Fibroblast of skin of scalp (primary cell): Measurements from ENCODE around the gene MYRF.
A peak's percentile ranks its signal among the peaks of the same experiment; 100 is the strongest.

Source experiments
- DNase-seq: peaks from one replicate; pipeline ENCODE4 v3.0.0-alpha.2; 2013

The MYRF gene

DNA sequence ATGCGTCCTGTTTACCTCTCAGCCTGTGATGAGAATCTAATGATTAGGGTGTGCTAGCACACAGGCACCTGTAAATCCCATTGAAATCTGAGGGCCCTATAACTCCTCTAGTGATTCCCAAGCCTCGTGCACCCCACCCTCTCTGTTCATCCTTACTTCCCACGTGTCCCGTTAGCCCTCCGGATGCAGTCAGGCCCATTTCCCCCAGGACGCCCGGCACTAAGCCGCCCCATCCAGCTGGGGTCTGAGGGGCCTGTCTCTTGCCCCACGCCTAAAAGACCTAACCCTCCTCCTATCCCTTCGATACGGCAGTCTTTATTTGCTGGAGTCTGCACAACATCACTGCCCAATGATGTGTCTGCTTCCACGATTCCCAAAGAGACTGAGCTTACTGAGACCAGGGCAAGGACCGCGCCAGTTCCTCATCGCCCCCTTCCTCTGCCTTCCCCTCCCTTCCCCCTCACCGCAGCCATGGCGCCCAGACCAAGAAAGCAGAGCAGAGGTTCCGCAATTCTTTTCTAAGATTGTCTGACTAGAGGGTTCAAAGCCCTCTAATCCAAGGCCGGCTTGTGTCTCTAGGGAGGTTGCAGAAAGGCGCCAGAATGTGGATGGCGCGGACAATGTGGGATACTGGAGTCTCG, 74.6 kb downstream of the MYRF start:
- DNase-seq, result no peak

DNA sequence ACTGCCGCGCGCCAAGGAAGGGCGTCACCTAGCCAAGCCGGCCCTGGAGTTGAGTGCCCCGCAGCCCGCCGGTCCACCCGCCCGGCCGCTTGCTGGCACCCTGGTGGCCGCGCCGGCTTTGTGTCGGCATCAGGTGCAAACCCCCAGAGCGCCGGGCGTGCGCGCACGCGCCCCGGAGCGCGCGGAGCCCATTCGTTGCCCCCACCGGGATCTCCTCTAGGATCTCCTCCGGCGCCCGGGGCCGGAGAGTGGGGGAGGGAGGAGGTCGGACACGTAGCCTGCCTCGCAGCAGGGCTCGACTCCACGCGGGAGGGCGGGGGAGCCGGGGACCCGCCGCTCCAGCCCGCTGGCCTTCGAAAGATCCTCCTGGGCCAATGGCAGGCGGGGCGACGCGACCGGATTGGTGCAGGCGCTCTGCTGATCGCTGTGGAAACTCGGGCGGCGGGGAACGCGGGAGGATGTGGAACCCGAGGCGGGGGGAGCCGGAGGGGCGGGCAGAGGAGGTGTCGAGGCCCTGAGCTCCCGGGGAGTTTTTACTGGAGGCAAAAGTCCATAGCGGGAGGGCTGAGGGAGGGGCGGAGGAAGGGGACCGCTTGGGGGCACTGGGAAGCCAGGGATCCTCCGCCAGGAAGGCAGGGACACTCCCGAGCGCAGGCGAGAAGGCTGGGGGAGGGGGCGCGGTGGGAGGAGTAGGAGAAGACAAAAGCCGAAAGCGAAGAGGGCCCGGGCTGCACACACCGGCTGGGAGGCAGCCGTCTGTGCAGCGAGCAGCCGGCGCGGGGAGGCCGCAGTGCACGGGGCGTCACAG, 75.3 kb downstream of the MYRF start, which contains the start of gene FADS2:
Gene FADS2, plus strand, starts transcription at position 730 of the 808 bp plus-strand sequence. CDS start 91 bp downstream, outside the sequence.
- peak; percentile 94 for DNase-seq

DNA sequence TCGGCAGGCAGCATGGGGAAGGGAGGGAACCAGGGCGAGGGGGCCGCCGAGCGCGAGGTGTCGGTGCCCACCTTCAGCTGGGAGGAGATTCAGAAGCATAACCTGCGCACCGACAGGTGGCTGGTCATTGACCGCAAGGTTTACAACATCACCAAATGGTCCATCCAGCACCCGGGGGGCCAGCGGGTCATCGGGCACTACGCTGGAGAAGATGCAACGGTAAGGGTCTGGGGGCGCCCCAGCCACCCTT, 75.9 kb downstream of the MYRF start:
- DNase-seq, result no peak

DNA sequence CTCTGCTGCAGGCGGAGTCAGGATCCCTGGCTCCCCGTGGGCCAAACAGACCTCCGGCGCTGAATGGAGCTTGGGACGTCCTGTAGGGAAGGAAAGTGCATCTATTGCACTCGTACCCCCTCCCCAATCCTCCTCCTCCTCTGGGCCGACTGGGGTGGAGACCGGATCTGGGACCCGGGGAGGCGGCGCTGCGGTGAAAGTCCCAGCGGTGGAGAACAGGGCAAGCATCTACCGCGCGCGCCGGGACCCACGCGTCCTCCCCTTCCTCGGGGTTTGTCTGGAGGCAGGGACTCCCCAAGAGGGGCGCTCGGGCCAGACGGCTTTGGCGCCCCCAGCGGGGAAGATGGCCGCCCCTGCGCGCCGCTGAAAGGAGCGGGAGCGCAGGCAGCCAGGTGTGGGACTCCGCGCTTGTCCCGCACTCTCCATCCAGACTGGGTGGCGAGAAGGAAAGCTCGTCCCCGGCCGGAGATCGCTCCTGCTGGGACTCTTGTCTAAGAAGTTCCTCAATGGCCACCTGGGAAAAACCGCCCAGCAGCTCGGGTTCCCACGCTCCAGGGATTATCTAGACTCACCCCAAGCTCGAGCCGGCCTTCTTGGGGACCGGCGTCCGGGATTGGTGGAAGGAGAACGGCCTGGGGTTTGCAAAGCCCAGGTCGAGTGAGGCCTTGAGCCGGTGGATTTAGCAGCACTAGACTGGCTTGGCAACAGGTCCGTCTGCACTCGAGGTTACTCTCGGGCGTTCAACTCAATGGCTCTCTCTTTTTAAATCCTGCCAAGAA, 76.4 kb downstream of the MYRF start:
- DNase-seq, result peak; percentile 14

DNA sequence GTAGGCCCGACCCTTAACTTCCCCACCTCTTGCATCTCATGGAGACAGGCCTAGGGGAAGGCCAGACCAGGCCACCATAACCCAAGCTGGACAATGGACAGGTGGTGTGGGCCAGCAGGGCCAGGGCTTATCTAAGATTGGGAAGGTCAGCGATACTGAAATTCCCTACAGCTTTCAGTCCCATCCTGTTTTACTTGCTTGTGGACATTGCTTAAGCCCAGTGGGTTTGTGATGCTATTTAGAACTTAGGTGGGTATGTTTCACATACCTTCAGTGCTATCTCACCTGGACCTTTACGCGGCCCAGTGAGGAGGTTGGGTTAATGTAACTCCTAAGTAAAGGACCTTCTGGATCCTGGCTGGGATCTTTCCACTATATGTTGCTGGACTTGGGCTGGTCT, 77.4 kb downstream of the MYRF start:
- DNase-seq, result no peak

DNA sequence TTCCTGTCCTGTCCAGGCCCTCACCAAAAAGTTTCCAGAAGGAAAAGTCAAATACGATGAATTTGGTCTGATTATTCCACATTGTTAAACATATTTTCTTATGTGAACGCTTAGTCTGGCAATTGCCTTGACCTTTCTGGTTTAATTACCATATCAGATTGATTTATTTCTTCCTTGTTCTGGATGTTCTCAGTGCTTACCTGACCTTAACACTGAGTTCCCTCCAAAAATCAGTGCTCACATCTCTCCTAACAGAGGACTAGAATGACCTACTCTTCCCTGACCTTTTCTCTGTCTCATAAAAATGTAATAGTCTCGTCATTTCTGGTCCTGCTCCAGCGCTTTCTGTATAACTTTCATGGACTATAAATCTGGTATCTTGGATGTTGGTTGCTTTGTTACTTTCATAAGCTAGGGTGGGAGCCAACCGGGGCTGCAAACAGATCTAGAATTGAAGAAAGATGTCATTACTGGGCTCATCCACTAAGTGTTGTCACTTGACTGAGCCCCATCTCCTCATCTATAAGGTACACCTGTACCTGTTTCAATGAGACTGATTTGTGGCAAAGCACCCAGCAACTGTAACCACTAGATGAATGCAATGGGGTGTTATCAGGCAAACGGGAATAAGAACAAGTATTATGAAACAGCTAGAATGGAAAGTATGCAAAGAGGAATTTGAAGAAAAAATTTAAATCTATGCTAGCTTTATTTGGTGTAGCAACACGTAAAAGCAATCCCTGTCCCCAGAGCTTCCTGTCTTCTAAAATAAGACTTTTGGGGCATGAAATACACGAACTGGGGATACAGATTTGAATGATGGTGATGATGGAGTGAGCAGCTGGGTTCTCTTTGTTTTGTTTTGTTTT, 78.0 kb downstream of the MYRF start:
- peak; percentile 42 for DNase-seq

DNA sequence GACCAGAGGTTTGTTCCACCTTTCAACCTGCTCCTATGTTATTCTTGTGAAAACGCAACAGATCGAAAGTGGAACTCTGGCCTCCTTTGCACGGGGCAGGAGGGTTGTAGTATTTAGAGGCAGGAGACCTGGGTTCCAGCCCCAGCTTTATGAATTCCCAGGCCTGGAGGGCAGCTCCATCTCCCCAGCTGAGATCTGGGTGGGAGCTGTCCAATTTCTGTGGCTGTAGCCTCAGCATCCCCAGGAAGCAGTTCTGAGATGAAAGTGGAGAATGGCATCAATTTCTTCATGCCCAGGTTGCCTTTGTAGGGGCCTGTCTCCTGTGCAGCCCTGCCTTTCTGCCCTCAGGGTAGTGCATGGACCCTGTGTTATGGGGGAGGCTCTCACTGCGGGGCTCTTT, 79.8 kb downstream of the MYRF start:
- DNase-seq, result no peak

DNA sequence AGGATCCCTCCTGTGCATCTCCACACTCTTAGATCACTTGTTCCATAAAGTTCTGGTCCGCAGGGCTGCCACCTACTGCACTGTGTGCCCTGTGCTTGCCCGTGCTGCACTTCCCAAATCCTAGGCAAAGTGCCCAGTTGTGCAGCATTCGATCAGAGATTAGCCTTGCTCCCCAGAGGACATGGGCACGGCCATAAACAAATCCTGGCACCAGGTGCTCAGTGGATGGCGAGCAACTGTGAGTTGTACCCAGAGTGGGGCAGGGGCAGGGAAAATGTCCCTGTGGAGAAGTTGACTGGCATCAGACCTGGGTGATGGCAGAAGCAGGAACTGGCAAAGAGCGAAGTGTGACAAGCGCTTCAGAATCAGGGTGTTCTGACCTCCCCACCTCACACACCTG, 80.3 kb downstream of the MYRF start:
- no peak for DNase-seq

DNA sequence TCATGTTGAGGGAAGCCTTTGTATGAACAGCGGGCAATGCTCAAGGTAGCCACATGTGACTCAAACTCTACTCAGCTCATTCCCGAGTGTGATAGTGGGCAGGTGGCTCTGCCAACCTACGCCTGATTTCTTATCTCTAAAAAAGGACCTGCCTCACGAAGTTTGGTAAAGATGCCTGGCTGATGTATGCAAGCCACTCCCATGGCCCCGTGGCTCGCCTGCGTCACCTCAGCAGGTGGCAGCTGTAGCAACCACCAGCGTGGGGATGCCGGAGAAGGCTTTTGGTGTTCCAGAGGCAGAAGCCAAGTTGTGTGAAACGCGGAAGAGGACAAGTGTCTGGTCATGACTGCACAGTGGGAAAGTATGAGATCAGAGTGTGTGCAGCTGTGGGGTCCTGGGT, 81.0 kb downstream of the MYRF start:
- no peak for DNase-seq

DNA sequence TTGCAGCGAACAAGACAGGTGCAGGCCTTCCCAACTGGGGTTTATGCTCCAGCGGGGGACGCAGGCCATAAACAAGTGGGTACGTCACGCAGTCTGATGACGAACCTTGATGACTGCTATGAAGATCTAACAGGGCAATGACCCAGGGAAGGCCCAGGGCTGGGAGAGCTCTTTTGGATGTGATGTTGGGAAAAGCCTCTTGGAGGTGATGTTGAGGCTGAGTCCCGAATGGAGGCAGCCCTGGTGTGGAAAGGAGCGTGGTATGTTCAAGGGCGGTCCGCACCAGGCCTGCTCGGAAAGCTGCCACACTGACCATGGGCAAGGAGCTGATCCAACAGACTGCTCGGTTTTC, 81.5 kb downstream of the MYRF start:
- no peak for DNase-seq

DNA sequence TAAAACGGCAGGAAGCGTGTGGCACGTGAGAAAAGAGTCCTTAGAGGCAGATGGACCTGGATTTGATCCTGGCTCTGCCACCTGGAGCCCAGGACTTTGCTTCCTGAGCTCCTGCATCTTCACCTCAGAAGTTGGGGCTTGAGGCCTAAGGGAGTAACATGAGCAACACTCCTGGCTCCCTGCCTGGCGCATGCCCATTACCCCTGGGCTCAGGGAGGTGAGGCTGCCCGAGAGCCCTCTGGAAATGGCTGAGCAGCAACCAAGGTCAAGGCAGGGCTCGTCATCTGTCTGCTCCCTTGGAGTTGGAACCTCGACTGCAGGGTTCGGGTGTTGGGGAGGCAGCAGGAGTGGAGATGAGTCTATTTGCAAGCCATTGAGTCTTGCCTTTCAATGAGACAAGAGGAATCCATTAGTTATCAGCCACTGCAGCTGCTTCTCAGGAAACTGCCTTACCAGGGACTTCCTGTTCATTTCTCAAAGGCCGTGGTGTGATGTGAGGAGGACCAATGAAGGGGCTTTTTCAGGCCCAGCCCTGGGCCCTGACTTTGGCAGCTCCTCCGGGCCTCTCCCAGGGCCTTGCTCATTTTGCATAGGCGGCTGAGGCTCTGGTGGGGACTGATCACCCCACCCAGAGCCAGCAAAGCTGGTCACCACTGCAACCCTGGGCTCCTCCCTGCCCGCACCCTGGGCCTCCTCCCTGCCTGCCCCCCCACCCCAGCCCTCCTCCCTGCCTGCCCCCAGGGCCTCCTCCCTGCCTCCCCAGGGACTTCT, 82.0 kb downstream of the MYRF start:
- peak; percentile 72 for DNase-seq

DNA sequence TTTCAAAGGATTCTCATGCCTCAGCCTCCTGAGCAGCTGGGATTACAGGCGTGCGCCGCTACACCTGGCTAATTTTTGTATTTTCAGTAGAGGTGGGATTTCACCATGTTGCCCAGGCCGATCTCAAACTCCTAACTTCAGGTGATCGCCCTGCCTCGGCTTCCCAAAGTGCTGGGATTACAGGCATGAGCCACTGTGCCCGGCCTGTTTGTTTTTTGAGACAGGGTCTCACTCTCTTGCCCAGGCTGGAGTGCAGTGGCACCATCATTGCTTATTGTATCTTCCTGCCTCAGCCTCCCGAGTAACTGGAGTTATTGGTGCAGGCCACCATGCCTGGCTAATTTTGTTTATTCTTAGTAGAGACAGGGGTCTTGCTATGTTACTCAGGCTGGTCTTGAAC, 83.8 kb downstream of the MYRF start:
- DNase-seq, result no peak

DNA sequence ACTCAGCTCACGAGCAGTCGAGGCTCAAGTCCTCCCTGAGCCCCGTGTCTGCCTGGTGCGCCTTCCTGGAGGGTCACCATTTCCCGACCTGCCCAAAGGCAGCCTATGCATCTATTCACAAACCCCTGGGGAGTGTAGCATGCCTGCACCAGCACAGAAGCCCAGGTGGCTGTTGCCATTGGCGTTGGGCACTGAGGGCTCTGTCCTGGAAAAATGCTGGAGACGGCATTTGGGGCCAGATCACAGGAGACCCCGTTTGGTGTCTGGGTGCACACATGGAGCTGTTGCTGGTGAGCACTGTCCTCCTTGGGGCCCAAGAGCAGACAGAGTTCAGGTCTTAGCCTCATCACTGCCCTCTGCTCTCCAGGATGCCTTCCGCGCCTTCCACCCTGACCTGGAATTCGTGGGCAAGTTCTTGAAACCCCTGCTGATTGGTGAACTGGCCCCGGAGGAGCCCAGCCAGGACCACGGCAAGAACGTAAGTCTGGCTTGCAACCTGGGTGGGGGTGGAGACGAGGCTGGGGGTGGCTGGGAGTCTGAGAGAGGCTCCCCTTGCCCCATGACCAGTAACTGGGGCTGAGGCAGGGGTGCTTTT, 85.1 kb downstream of the MYRF start:
- no peak for DNase-seq
